Caco-2 (cell line): ENCODE data around the gene CNBD2. TPM values are rescaled to one million over a fixed set of nuclear protein-coding genes. Genes with fewer than 3 reads are reported as not detected.
"Not testable (repeated sequence)": the region's sequence is repeated elsewhere in the genome, so short reads cannot be mapped to it uniquely, and the experiment has no call there.

Source experiments
- BruUV-seq: library from RNA; stranded (reverse); fragments of 400-500 nt; replicated peaks from 2 replicates; lab custom pipeline; 2021; lab: Mats Ljungman, UMichigan
- CTCF ChIA-PET: fragments of 300-600 bp; sonication (Branson Sonifier 250); formaldehyde crosslinking; loops from one replicate; lab custom pipeline; 2022; ENCODE audit warnings: antibody characterized with exemption; lab: Charles Lee
- POLR2A ChIA-PET: fragments of 300-600 bp; sonication (Branson Sonifier 250); formaldehyde crosslinking; loops from one replicate; lab custom pipeline; 2022; ENCODE audit warnings: antibody characterized with exemption; lab: Charles Lee
- DNase-seq, 2 experiments: peaks; one replicate each; pipeline versions ENCODE4 v3.0.0 to v3.0.0-alpha.2; 2020 to 2022
- H3K27me3 ChIP-seq: replicated peaks from 2 replicates; pipeline ENCODE4 v1.6.0; 2011; ENCODE audit warnings: low read length; ENCODE audit not compliant: control insufficient read depth, insufficient read depth
- H3K36me3 ChIP-seq: 2 replicates; pipeline ENCODE4 v1.5.1; 2011; ENCODE audit warnings: low read length; ENCODE audit not compliant: control insufficient read depth, insufficient read depth
- H3K4me1 ChIP-seq: fragments of 250-450 bp; sonication (Bioruptor Pico); 2 replicates; pipeline ENCODE4 v1.5.1; 2020; ENCODE audit warnings: mild to moderate bottlenecking
- H3K4me3 ChIP-seq: 2 replicates; pipeline ENCODE4 v1.5.1; 2011; ENCODE audit warnings: low read depth, mild to moderate bottlenecking, control low read depth, low read length
- H3K9me3 ChIP-seq: fragments of 250-450 bp; sonication (Bioruptor Pico); 2 replicates; pipeline ENCODE4 v1.5.1; 2020; ENCODE audit warnings: mild to moderate bottlenecking, moderate library complexity
- H3K27ac Mint-ChIP-seq: one replicate; pipeline ENCODE4 v1.8.0; 2022; ENCODE audit warnings: mixed read lengths; ENCODE audit not compliant: unreplicated experiment
- H3K27me3 Mint-ChIP-seq: one replicate; pipeline ENCODE4 v1.8.0; 2022; ENCODE audit warnings: mixed read lengths; ENCODE audit not compliant: insufficient read depth, unreplicated experiment
- H3K36me3 Mint-ChIP-seq: one replicate; pipeline ENCODE4 v1.8.0; 2022; ENCODE audit warnings: mild to moderate bottlenecking, mixed read lengths; ENCODE audit not compliant: insufficient read depth, unreplicated experiment
- H3K4me1 Mint-ChIP-seq: one replicate; pipeline ENCODE4 v1.8.0; 2022; ENCODE audit warnings: low read depth, mixed read lengths; ENCODE audit not compliant: unreplicated experiment
- H3K4me3 Mint-ChIP-seq: one replicate; pipeline ENCODE4 v1.8.0; 2022; ENCODE audit warnings: mild to moderate bottlenecking, moderate library complexity, mixed read lengths; ENCODE audit not compliant: unreplicated experiment
- H3K9me3 Mint-ChIP-seq: one replicate; pipeline ENCODE4 v1.8.0; 2022; ENCODE audit warnings: mixed read lengths; ENCODE audit not compliant: unreplicated experiment
- intact Hi-C: fragments of 100-400 bp; cut with micrococcal nuclease; formaldehyde crosslinking; loops from one replicate; pipeline ENCODE4 v1.10.0; 2022; ENCODE audit not compliant: unreplicated experiment
- total RNA-seq: library from RNA; stranded (reverse); gene quantifications from 2 replicates; pipeline ENCODE4 v1.2.3, GENCODE V29; 2022
- TF ChIP-seq, protein P1 (sequence below), 2 experiments: fragments of 200-600 bp in 1 of 2; IDR thresholded peaks; 1 replicate in 1 of 2; 2 replicates in 1 of 2; pipeline versions ENCODE4 v1.5.1 to v1.8.0; 2011 to 2022; ENCODE audit warnings: antibody characterized with exemption in 1 of 2, control low read depth in 1 of 2, inconsistent platforms in 1 of 2, low read depth in 1 of 2, low read length in 1 of 2, mild to moderate bottlenecking in 1 of 2, moderate library complexity in 1 of 2; ENCODE audit not compliant: insufficient read depth in 1 of 2, severe bottlenecking in 1 of 2, unreplicated experiment in 1 of 2

CNBD2 gene
- total RNA-seq, 1 experiment from 2014 or later = 9.1 TPM

- TF ChIP-seq, protein P1, sequence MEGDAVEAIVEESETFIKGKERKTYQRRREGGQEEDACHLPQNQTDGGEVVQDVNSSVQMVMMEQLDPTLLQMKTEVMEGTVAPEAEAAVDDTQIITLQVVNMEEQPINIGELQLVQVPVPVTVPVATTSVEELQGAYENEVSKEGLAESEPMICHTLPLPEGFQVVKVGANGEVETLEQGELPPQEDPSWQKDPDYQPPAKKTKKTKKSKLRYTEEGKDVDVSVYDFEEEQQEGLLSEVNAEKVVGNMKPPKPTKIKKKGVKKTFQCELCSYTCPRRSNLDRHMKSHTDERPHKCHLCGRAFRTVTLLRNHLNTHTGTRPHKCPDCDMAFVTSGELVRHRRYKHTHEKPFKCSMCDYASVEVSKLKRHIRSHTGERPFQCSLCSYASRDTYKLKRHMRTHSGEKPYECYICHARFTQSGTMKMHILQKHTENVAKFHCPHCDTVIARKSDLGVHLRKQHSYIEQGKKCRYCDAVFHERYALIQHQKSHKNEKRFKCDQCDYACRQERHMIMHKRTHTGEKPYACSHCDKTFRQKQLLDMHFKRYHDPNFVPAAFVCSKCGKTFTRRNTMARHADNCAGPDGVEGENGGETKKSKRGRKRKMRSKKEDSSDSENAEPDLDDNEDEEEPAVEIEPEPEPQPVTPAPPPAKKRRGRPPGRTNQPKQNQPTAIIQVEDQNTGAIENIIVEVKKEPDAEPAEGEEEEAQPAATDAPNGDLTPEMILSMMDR (IDR thresholded peaks at IDR 0.05; ENCODE audit: insufficient read depth in 1 of 2, low read depth in 1 of 2, low read length in 1 of 2, severe bottlenecking in 1 of 2, unreplicated experiment in 1 of 2) = no peak
- Histone ChIP-seq H3K36me3 (peaks cover 5% of the 10 kb centered on the region; the same call in 1 of the 2 replicates), H3K27me3 (no peaks in the 10 kb centered on the region), H3K4me3 (no peak overlapping the region), H3K9me3 (no peaks in the 10 kb centered on the region), H3K4me1 (peaks cover 12% of the 10 kb centered on the region)
- no peak overlapping the region for H3K4me3 Mint-ChIP-seq
- intact Hi-C loops = no loop called here
- no peaks in the 10 kb centered on the region for H3K9me3 Mint-ChIP-seq
- BruUV-seq = no TSS peak
- peaks cover 10% of the 10 kb centered on the region for H3K4me1 Mint-ChIP-seq
- no peaks in the 10 kb centered on the region for H3K27me3 Mint-ChIP-seq
- CTCF ChIA-PET = interaction anchor here (0.7 to 2.0 kb wide), 3 partner anchors 21 to 95 kb away, joined by 3 to 10 read pairs (median 6); no protein-coding TSS in a partner anchor
- peaks cover 51% of the 10 kb centered on the region for H3K36me3 Mint-ChIP-seq
- POLR2A ChIA-PET = interaction anchor here (0.5 to 1.1 kb wide), 2 partner anchors 15 to 95 kb away, joined by 4 to 5 read pairs; no protein-coding TSS in a partner anchor
- no peak overlapping the region for H3K27ac Mint-ChIP-seq
- no peak for DNase-seq
Measured at GRCh38 chr20:36043441-36043840, 75.1 kb downstream of the CNBD2 start.

- POLR2A ChIA-PET = interaction anchor here (0.5 to 1.1 kb wide), 2 partner anchors 14 to 95 kb away, joined by 4 to 5 read pairs; no protein-coding TSS in a partner anchor
- peaks cover 16% of the 10 kb centered on the region for H3K4me1 Mint-ChIP-seq
- CTCF ChIA-PET = interaction anchor here (0.7 to 2.0 kb wide), 3 partner anchors 21 to 94 kb away, joined by 3 to 10 read pairs (median 6); no protein-coding TSS in a partner anchor
Measured at GRCh38 chr20:36043892-36044515, 75.6 kb downstream of the CNBD2 start.

DNA sequence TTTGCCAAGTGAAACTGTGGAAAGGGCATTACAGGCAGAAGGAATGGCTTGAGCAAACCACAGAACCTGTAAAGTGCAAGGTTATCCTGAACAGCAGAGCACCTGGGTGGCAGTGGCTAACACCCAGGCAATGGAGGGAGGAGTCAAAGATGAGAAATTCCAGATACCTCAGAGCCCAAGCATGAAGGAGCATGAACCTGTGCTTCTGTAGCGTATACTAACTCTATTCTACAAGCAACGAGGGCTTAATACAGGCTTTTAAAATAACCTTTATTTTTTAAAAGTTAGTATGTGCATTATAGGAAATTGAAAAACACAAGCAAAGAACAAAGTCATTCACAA is 77.0 kb downstream of the CNBD2 start:
- no peak overlapping the region for H3K4me3 Mint-ChIP-seq
- no peaks in the 10 kb centered on the region for H3K9me3 Mint-ChIP-seq
- Histone ChIP-seq H3K4me3 (no peak overlapping the region), H3K36me3 (peaks cover 5% of the 10 kb centered on the region; the same call in 1 of the 2 replicates), H3K27me3 (no peaks in the 10 kb centered on the region), H3K4me1 (peaks cover 17% of the 10 kb centered on the region), H3K9me3 (no peaks in the 10 kb centered on the region)
- intact Hi-C loops = no loop called here
- ChIA-PET POLR2A (no interaction called here), CTCF (no interaction called here)
- H3K36me3 Mint-ChIP-seq = peaks cover 70% of the 10 kb centered on the region
- peaks cover 18% of the 10 kb centered on the region for H3K4me1 Mint-ChIP-seq
- H3K27me3 Mint-ChIP-seq = no peaks in the 10 kb centered on the region
- BruUV-seq = no TSS peak
- no peak for DNase-seq
- TF ChIP-seq, protein P1 (IDR thresholded peaks at IDR 0.05; ENCODE audit: insufficient read depth in 1 of 2, low read depth in 1 of 2, low read length in 1 of 2, severe bottlenecking in 1 of 2, unreplicated experiment in 1 of 2) = no peak
- H3K27ac Mint-ChIP-seq = no peak overlapping the region

More at GRCh38 chr20:36043892-36044515, 75.6 kb downstream of the CNBD2 start:
- Histone ChIP-seq H3K36me3 (peaks cover 5% of the 10 kb centered on the region; the same call in 1 of the 2 replicates), H3K4me3 (no peak overlapping the region), H3K4me1 (peaks cover 17% of the 10 kb centered on the region), H3K27me3 (no peaks in the 10 kb centered on the region), H3K9me3 (no peaks in the 10 kb centered on the region)
- no TSS peak for BruUV-seq
- no peaks in the 10 kb centered on the region for H3K9me3 Mint-ChIP-seq
- H3K4me3 Mint-ChIP-seq = no peak overlapping the region
- TF ChIP-seq, protein P1 (IDR thresholded peaks at IDR 0.05; ENCODE audit: insufficient read depth in 1 of 2, low read depth in 1 of 2, low read length in 1 of 2, severe bottlenecking in 1 of 2, unreplicated experiment in 1 of 2) = no peak
- no peaks in the 10 kb centered on the region for H3K27me3 Mint-ChIP-seq
- no peak for DNase-seq
- peak overlapping the region; percentile 24 for H3K27ac Mint-ChIP-seq
- intact Hi-C loops = no loop called here
- peaks cover 56% of the 10 kb centered on the region for H3K36me3 Mint-ChIP-seq

DNA sequence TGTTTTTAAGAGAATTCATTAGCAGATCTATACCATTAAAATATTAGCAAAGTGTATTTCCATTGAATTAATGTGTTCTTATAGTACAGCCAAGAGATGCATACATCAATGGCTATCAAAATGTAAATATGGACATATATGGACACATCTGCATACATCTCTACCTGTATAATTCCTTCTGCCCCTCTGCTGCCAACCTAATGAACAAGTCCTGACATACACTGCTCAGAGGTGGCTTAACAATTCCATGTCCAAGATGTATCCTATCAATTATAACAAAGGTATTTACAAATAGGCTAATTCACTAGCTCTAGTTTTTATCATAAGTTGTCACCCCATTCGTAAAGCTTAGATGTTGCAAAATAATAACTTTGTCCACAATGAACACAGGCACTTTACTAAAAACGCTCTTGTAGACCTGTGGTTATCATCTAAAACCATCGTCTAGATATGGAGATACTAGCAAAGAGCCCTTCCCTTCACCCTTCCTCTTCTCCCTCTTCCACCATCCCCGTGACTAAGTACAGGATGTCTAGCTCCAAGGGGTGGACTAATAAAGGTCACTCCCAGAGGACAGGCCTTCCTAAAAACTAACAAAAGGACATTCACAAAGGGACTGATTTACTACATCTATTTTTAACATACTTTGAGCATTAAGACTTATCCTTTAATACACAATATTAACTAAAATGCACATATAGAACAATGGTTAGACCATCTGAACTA is 77.8 kb downstream of the CNBD2 start:
- H3K36me3 Mint-ChIP-seq = peaks cover 76% of the 10 kb centered on the region
- intact Hi-C loops, H3K27ac Mint-ChIP-seq, H3K4me3 ChIP-seq, H3K9me3 ChIP-seq, H3K27me3 ChIP-seq, DNase-seq, H3K27me3 Mint-ChIP-seq, H3K9me3 Mint-ChIP-seq, BruUV-seq, H3K36me3 ChIP-seq, H3K4me3 Mint-ChIP-seq, CTCF ChIA-PET: not testable (repeated sequence)
- POLR2A ChIA-PET = interaction anchor here (0.6 kb wide), 2 partner anchors 46 to 84 kb away, joined by 4 to 7 read pairs; no protein-coding TSS in a partner anchor
- peaks cover 22% of the 10 kb centered on the region for H3K4me1 Mint-ChIP-seq
- peaks cover 19% of the 10 kb centered on the region for H3K4me1 ChIP-seq
